Testis (tissue), 2 donors: Measurements from ENCODE around the gene OTUB2.

Experiments used
- CTCF ChIP-seq, 3 experiments: fragments of 450-650 bp in 2 of 3; fragments of 200-600 bp in 1 of 3; sonication (generic) in 1 of 3; IDR thresholded peaks; one replicate each; pipeline ENCODE4 v1.5.1; 2016 to 2019; ENCODE audit warnings: antibody characterized with exemption in 3 of 3, mild to moderate bottlenecking in 2 of 3, moderate library complexity in 1 of 3
- POLR2A ChIP-seq: fragments of 450-650 bp; IDR thresholded peaks from one replicate; pipeline ENCODE4 v1.6.1; 2017; ENCODE audit warnings: antibody characterized with exemption, mild to moderate bottlenecking, moderate library complexity

GRCh38 chr14:94044476-94045091, 18.4 kb downstream of the OTUB2 start:
- TF ChIP-seq CTCF (IDR thresholded peaks at IDR 0.05) = no peak
- TF ChIP-seq POLR2A = no peak
